GM19099 (cell line): ENCODE results near the gene CDRT15L2.
"Not testable (repeated sequence)": the region's sequence is repeated elsewhere in the genome, so short reads cannot be mapped to it uniquely, and the experiment has no call there.

Source experiments
- POLR2A ChIP-seq: IDR thresholded peaks from 3 replicates; pipeline ENCODE4 v1.6.1; 2011; ENCODE audit warnings: low read depth; ENCODE audit not compliant: insufficient read length; ENCODE audit errors: extremely low read depth

Gene CDRT15L2

DNA sequence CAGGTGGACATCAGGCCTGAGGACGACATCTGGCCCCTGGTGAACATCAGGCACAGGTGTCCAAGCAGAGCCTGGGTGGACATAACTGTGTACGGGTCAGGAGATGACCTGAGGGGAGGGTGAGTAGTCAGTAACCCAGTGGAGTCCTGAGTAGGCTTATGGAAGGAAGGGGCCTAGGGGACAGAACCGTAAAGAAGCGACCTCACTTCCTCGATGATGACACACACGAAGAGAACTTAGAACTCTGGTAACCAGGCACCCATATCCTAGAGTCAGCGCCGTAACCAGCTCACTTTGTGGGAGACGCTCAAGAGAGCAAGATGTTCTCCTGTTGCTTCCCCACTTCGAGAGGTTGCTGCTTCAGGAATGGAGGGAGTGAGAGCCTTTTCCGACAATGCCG lies at the start of gene CDRT15L2:
TSS of gene CDRT15L2 (plus strand) at position 301 of the 400 bp plus-strand sequence. CDS start at position 321, 20 bp downstream.
- not testable (repeated sequence) for TF ChIP-seq POLR2A

DNA sequence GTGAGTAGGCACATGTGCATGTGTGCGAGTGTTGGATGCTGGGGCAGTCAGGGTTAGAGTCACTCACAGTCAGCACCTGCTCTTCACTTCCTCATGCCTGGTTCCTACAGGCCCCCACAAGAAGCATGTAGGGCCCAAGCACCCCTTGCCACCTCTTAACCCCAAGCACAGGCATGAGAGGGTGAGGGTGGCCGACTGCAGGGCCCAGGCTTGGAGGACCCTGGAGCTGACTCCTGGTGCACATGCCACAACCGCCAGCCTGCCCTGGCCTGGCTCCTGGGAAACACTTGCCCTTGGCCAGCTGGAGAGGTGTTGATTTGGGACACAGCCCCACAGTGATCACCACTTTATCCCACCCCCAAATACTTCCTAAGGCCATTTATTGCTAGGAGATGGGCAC lies 16.9 kb upstream of the CDRT15L2 start:
- no peak for TF ChIP-seq POLR2A

- no peak for TF ChIP-seq POLR2A
Measured at GRCh38 chr17:20565711-20566110, 13.8 kb upstream of the CDRT15L2 start.

DNA sequence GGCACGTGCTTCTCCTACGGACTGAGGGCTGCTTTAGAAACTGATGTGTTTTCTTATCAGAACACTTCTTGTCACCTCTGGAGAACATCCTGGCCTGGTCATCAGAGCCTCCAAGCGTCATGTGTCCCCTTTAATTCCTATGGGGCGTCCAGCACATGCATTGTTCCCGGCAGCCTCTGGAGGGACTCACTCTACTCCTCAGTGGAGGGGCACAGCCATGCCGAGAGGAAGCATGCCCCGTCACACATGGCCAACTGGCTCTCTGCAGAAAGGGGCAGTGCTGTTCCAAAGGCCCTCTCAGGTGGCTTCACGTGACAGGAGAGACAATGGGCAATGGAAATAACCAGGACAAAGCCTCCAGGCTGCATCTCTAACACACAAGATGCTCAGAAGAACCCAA lies 31.8 kb downstream of the CDRT15L2 start:
- no peak for TF ChIP-seq POLR2A

GRCh38 chr17:20612635-20613034 lies 33.1 kb downstream of the CDRT15L2 start:
- no peak for TF ChIP-seq POLR2A

DNA sequence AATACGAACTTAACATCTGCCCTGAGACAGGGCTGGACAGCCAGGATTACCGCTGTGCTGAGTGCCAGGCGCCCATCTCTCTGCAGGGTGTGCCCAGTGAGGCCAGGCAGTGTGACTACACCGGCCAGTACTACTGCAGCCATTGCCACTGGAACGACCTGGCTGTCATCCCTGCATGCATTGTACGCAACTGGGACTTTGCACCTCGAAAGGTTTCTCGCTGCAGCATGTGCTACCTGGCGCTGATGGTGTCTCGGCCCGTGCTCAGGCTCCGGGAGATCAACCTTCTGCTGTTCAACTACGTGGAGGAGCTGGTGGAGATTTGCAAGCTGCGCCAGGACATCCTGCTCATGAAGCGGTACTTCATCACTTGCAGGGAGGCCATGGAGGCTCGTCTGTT lies 33.7 kb downstream of the CDRT15L2 start:
- TF ChIP-seq POLR2A = no peak

GRCh38 chr17:20613905-20614304 lies 34.4 kb downstream of the CDRT15L2 start:
- no peak for TF ChIP-seq POLR2A
